Activated T-helper 9 cell treated with anti-CD3 and anti-CD28 coated beads, Interleukin-2, amount 50 U/mL, for 16 hours (primary cell): Measurements from ENCODE around the gene BHLHE41.

ENCODE experiments used
- DNase-seq: peaks from one replicate; pipeline ENCODE4 v3.0.0-alpha.2; 2020; ENCODE audit warnings: low read depth

BHLHE41 gene

GRCh38 chr12:26113853-26114719, 10.8 kb downstream of the BHLHE41 start:
- peak; percentile 58 for DNase-seq

- DNase-seq: no peak
These were observed 11.6 kb downstream of the BHLHE41 start for GRCh38 chr12:26113181-26113654.

- no peak for DNase-seq
These were observed 12.1 kb downstream of the BHLHE41 start for GRCh38 chr12:26112703-26113147.

GRCh38 chr12:26112232-26112631, 12.6 kb downstream of the BHLHE41 start:
- no peak for DNase-seq

GRCh38 chr12:26109343-26109881, 15.4 kb downstream of the BHLHE41 start:
- no peak for DNase-seq

- DNase-seq: no peak
These were observed 15.9 kb downstream of the BHLHE41 start for GRCh38 chr12:26108915-26109314.

GRCh38 chr12:26106347-26106746, 18.5 kb downstream of the BHLHE41 start:
- DNase-seq: no peak

- no peak for DNase-seq
These were observed 21.9 kb downstream of the BHLHE41 start for GRCh38 chr12:26102953-26103352.

GRCh38 chr12:26101763-26102162, 23.1 kb downstream of the BHLHE41 start:
- no peak for DNase-seq

- DNase-seq: no peak
These were observed 23.5 kb downstream of the BHLHE41 start for GRCh38 chr12:26101350-26101734.

GRCh38 chr12:26100666-26101349, 24.0 kb downstream of the BHLHE41 start:
- no peak for DNase-seq

- DNase-seq: peak; percentile 28
These were observed 27.6 kb downstream of the BHLHE41 start for GRCh38 chr12:26097046-26097878.

GRCh38 chr12:26096036-26096435, 28.8 kb downstream of the BHLHE41 start:
- DNase-seq: no peak

GRCh38 chr12:26095186-26095585, 29.7 kb downstream of the BHLHE41 start:
- DNase-seq: no peak

- no peak for DNase-seq
These were observed 32.3 kb downstream of the BHLHE41 start for GRCh38 chr12:26092346-26093105.

- DNase-seq: no peak
These were observed 33.0 kb downstream of the BHLHE41 start for GRCh38 chr12:26091822-26092221.

GRCh38 chr12:26090836-26091510, 33.9 kb downstream of the BHLHE41 start:
- DNase-seq: no peak

GRCh38 chr12:26088998-26089397, 35.8 kb downstream of the BHLHE41 start:
- DNase-seq: no peak

- DNase-seq: no peak
These were observed 37.9 kb downstream of the BHLHE41 start for GRCh38 chr12:26086936-26087335.

GRCh38 chr12:26080911-26081310, 43.9 kb downstream of the BHLHE41 start:
- no peak for DNase-seq
